Tongue (tissue), 2 donors: Measurements from ENCODE around the gene CDH7. TPM values are rescaled to one million over a fixed set of nuclear protein-coding genes. Genes with fewer than 3 reads are reported as not detected.

Experiments used
- DNase-seq: peaks from one replicate; pipeline ENCODE4 v3.0.0-alpha.2; 2015
- total RNA-seq: library from RNA; depleted of rRNA; stranded (reverse); fragments of >200 nt; gene quantifications from one replicate; pipeline ENCODE4 v1.2.3, GENCODE V29; 2014

CDH7 gene, protein sequence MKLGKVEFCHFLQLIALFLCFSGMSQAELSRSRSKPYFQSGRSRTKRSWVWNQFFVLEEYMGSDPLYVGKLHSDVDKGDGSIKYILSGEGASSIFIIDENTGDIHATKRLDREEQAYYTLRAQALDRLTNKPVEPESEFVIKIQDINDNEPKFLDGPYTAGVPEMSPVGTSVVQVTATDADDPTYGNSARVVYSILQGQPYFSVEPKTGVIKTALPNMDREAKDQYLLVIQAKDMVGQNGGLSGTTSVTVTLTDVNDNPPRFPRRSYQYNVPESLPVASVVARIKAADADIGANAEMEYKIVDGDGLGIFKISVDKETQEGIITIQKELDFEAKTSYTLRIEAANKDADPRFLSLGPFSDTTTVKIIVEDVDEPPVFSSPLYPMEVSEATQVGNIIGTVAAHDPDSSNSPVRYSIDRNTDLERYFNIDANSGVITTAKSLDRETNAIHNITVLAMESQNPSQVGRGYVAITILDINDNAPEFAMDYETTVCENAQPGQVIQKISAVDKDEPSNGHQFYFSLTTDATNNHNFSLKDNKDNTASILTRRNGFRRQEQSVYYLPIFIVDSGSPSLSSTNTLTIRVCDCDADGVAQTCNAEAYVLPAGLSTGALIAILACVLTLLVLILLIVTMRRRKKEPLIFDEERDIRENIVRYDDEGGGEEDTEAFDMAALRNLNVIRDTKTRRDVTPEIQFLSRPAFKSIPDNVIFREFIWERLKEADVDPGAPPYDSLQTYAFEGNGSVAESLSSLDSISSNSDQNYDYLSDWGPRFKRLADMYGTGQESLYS
- 0.62 TPM for total RNA-seq

DNA sequence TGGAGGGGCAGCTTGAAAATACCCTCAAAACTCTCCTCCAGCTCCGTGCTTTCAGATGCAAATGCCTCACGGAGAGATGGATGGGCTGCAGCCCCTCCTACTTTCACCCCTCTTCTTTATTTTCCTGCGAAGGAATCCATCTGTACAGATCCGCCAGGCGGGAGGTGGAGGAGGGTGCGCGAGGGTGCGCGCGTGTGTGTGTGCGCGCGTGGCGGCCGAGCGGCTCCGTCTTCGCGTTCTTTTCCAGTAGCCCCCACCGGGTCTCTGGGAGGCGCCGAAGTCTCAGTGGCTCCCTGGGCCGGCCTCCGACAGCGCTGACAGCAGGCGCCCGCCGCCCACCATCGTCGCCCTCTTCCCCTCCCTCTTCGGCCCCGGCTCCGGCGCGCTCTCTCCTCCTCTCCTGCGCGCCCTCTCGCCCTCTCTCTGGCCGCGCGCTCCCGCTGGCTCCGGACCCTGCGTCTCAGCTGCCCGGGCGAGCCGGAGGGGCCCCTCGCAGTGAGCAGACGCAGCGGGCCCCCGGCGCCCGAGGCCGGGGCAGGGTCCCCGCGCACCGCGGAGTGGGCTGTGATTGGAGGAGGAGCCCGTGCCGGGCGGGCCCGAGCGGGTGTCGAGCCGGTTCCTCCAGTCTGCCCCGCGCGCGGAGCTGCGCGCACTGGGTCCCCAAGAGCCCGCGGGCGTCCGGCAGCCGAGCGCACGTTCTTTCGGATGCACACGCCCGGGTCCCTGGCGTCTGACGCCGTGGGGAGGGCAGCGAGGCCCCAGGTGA is at the start of gene CDH7:
Gene CDH7 (plus strand): TSS at position 624 of the 766 bp plus-strand sequence. CDS start 11,831 bp downstream, outside the sequence.
- peak; percentile 69 for DNase-seq

DNA sequence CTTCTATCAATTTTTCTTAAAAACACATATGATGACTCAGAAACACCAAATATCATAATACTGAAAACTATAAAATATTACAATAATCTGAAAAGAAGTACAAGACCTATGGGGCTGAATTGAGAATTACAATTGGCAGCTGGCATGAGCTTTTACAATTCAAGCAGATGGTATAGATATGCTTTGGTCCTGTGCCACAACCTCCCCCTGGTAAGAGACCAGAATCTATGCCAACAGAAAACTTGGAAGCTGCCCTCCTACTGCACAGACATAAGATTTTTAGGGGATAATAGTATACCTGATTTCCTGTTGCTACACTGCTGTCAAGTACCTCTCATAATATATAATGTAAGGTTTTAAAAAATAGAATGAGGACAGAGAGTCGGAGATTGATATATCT is 46.8 kb upstream of the CDH7 start:
- peak; percentile 29 for DNase-seq

DNA sequence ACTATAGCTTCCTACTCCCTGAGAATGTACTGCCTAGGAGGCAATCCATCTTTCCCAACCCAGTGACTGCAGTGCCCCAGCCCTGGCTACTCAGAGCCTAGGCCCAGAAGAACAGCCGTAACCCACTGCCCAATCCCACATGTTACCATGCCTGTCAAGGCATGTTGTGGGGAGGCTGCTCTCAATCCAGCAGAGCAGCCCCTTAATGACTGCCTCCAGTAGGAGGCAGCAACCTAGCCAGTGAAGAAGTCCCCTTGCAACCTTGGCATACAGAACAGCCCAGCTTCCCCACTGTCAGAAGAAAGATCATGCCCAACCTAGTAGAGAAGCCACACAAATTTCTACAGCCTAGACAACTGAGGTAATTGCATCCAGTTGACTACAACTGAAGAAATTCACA is 44.2 kb upstream of the CDH7 start:
- no peak for DNase-seq

DNA sequence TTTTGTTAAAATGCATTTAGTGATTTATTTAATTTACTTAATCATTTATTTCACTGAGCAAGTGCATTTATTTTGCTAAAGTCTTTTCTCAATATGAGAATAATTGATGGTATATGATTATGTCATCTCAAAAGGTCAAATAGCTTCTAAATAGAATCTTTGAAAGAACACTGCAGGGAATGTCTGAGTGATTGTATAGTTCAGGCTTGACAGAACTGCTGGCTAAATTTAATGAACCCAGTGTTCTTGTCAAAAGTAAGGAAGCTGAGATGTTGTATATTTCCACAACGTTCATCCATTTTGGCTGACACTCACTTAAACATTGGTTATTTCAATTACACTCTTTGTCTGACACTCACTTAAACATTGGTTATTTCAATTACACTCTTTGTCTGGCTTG is 39.3 kb upstream of the CDH7 start:
- DNase-seq: no peak

DNA sequence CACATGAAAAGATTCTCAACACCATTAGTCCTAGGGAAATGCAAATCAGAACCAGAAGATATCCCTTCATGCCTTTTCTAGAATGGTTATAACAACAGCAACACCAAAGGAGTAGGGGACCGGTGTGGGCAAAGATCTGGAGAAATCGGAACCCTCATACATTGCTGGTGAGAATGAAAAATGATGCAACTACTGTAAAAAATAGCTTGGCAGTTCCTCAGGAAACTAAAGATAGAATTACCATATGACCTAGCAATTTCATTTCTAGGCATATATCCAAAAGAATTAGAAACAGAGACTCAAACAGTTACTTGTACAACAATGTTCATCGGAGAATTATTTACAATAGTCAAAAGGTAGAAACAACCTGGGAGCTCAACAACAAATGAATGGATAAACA is 29.2 kb upstream of the CDH7 start:
- no peak for DNase-seq

DNA sequence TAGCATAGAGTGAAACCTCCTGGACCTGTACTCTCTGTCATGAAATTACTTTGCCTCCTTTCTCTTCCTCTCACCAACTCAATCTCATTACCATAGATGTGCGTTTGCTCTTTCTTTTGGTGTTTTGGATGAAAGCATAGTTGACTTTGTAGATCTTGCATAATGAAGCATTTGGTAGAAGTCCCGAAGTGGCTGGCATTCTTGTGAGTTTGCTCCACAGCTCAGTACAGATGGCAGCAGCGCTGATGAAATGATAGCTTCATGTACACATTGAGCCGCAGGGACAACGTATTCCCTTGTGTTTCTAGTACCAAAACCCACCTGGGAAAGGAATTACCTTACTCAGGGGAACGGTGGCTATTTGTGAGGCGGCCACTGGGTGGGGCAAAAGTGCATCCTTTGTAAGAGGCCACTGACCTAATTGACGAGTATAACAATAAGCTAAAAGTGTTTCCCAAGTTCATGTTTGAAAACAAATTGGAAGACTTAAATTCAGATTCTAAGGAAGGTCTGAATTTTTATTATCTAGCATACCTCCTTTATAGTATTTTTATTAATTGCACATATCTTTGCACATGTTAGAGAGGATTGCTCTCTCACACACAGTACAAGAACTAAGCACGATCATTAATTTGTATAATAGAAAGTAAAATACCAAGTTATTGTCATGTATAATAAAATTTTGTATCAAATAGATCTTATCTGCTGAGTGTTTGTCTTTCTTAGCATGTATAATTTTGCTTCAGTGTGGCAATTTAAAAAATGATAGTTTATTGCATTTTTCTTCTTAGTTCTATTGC is 25.4 kb upstream of the CDH7 start:
- DNase-seq: peak; percentile 31

DNA sequence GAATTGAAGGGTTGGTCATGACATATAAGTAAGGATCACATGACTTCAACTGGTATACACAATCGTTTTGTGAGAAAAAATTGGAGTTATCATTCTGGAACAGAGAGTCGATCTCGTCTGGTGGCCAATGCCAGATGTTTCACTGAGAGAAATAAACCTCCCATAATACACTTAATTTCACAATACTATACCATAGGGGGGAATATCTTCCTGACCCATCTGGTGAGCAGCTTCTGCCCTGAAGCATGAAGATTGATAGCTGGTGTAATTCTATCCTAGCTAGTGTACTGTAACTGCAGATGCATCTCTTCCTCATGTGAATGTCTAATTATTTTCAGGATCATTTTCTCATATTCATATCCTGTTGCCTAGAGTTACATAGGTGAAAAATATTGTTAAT is 15.7 kb upstream of the CDH7 start:
- no peak for DNase-seq

DNA sequence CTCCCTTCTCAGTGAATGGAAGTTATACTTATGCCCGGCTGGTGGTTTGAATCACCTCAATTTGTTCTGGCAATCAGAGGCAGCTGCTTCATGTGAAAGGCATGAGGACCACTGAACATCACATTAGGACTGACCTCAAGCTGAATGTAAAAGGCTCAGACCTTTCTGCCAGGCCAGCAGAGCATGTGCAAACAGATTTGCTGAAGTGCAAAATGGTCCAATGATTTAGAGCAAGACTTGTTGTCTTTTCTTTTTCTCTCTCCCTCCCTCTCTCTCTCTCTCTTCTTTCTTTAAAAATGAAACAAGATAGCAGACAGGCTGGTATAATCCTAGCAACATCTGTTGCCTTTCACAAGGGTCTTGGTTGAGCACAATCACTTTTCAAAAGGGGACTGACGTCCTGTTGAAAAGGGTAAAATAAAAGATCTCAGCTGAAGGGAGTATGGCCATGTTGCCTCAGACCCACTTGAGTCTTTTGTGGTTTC is 13.3 kb upstream of the CDH7 start:
- peak; percentile 86 for DNase-seq

DNA sequence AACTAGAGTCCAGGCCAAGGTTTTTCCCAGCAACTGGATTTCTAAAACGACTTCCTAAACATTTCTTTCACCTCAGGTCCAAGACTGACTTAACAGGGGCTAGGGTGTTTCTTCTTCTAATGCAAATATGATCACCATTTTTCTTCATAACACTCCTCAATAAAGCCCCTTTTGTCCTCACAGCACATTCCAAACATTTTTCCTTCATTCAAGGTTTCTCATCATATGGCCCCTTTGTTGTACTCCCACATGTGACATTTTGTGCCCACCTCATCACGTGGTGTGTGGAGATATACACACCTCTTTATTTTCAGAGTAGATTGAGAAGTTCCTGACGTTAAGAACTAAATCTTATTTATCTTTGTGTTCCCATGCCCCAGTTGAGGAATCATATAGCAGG is 3.9 kb upstream of the CDH7 start:
- no peak for DNase-seq

DNA sequence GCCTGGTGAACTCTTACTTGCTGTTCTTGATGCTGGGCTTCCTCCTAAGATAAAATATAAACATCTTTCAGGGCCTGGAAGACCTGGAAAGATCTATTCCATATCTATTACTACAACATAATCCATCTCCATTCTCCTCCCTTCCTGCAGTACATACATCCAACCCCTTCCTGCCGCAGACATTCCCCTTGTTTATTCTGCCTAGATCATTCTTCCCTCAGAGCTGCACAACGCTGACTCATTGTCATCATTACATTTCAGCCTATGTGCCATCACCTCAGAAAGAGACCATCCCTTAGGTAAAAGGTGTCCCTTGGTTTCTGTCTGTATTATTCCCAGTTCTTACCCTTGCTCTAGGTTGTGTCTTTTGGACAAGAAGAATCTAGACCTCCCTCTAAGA is 2.5 kb upstream of the CDH7 start:
- no peak for DNase-seq

DNA sequence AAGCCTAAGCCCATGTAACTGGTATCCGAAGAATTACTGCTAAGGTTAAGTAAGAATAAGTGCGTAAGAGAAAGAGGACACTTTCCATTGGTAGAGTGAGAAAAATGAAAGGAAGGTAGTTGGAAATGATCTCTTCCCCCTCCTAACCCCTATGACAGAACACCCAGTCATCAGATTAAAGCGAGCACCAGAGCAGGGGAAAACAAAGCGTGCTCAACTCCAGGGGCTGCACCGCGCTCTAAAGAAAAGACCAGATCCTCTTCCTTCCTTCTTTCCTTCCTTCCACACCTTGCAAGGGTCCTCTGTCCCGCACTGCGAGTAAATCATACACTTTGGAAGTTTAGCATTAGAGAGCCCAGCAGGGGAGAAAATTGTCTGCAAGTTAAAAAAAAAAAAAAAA is 971 bp upstream of the CDH7 start:
- no peak for DNase-seq

DNA sequence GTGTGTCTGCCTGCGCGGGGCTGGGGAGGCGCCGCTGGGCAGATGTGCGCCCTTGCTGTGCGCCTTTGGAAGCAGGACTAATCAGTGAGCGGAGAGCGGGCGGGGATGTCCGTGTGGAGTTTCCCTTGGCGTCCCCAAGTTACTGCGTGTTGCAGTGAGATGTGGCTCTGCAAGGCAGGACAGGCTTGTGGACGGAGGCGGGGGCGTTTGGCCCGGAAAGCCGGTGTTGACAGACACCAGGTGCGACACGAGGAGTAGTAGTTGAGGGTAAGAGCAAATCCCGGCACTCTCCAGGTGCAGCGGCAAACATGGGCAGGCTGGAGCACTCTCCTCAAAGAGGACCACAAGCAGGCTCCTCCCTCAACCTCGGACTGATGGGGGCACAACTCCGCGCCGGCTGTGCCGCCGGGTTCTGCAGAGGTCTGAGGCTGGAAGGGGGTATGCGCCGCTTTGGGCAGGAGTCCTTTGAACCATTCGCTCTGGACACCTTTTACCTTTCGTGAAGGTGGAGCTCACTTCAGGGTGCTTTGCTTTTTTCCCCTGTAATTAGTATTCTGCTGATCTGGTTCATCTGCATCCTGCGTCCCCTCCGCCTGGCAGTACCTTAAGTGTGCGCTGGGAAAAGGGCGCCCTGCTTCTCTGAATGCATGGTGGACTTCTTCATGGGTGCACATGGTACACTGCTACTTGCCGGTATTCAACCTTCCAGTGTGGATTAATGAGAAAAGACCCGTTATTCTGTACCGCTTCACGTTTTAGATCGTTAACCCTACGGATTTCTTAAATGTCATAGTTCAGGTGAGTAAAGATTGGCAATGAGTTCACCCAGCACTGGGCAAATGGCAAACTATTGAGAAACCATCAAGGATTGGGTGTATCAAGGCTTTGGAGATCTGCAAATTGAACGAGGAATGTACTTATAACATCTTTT is 608 bp downstream of the CDH7 start:
- DNase-seq: peak; percentile 55

DNA sequence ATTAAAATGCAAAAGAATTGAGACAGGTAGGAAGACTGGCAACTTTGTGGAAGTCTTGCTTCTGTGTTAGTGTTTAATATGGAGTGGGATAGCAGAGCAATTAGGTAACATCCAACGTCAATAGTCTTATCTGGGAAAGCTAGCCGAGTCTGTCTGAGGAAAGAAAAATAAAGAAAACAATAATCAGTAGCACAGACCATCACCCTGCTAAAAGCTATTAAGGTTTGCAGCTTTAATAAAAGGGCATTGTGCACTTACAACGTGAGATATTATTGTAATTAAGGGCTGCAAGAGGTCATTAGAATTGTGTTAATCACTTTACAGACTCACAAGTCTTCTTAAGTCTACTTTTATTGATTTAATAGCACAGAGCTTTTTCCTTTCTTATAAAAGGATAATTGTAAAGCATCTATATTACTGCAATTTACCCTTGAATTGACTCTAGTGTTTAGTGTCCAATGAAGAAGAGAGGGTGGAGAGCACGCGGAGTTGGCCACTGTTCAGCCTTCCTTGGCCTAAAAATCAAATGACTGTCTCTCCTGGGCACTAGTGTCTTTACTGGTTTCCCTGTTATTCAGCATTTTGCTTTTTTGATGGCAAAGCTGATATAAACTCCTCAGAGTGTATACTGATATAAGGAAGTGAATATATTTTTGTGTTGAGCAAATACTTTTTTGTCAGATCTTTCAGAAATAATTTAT is 2.0 kb downstream of the CDH7 start:
- DNase-seq: no peak

DNA sequence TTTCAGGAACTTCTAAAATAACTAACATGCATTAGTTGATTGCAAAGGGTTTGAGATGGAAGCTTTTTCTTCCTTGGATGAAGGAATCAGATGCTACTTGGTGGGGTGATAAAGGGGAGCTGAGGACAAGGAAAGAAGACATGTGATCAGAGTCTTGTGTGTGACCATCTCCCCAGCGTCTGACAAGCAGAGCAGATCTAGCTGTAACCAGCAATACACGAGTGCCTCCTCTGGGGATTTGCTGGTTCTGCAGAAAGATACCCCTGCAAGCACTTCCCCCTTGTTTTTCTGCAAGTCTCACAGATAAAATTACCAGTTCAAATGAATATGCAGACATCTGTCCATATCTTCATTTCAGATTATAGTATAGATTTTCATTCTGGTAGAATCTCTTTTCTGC is 2.7 kb downstream of the CDH7 start:
- peak; percentile 80 for DNase-seq

DNA sequence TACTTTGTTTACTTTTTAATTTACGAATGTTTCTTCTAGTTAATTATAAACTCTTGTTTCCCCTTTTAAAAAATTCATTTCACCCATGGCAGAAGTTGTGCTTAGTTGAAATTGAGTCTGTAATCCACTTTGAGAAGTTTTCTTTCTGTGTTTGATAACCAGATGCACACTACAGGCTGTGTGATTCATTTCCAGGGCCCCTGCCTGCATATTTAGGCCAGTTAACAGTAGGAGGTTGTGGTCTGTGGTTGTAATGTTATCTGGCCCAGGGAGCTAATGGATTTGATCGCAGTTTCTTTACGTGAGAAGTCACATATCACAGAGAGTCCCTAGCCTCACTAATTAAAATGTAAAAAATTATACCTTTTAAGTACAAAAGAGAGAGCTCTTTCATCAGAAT is 3.3 kb downstream of the CDH7 start:
- DNase-seq: no peak

DNA sequence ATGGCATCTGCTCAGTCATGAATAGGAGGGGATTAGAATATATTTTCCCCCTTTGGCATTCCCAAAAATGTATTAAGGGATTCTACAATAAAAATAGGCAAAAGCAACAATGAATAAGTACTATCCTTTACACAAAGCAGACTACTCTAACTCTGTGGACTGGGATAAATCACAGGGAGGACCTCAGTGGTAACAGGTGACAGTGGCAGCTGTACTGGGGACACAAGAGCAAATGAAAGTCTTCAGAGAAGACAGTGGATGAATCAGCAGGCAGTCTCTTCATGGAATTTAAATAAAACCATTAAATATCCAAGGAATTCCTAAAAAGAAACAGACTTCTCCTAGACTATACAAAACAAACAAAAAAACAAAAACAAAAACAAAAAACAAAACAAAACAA is 4.8 kb downstream of the CDH7 start:
- peak; percentile 44 for DNase-seq

DNA sequence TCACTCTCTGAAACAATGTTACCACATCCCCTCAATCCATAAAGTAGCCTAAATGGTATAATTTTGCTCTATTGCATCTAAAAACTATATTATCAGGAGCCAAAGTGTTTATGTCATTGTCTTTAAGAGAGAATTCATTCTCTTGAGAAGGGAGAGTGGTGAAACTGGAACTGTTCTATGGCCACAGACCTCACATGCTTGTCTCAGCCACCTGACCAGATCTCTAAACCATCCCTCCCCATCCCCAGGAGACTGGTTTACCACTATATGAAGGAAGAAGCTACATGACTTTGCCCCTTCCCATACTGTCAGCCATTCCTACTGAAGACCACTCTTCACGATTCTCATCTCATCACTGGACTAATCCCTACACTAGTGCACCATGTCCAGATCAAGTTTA is 9.6 kb downstream of the CDH7 start:
- DNase-seq: no peak

DNA sequence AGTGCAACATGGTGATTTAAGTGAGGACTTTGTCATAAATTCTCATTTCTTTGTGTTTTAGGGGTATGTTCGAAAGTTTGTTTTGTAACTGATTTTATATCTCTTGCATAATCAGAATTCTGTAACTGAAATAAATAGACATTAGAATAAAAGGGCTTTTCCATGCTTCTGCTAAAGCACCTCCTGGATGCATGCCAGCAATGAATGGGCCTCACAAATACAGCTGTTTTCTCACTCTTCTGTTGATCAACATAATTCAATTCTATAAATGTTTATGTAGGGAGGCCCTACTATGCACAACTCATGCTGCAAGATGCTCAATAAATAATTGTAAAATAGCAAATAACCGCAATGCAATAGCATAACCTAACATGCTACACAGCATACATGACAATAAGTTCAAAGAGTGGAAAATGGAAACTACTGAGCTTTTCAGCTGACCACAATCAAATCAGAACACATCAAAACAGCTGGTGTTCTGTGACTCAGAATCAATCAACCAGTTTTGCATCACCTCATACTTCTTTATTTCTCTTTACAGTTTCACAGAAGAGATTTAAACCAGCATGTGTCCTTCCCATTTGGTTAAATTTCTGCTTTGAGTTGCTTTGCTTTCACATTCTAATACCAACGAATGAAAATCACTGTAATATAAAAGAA is 11.0 kb downstream of the CDH7 start:
- no peak for DNase-seq

DNA sequence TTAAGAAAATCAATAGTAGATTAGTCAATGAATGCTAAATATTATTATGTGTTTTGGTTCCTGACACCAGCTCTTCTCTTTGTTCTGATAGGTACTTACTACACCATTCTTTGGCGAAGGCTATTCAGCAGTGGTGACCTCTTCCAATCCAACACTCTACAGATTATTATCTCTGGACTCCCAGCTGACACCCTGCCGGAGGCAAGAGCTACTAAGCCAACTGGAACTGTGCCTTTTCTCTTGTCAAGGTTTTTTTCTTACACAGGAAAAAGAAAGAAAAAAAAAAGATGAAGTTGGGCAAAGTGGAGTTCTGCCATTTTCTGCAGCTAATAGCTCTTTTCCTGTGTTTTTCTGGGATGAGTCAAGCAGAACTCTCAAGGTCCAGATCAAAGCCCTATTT is 11.7 kb downstream of the CDH7 start:
- DNase-seq: no peak

DNA sequence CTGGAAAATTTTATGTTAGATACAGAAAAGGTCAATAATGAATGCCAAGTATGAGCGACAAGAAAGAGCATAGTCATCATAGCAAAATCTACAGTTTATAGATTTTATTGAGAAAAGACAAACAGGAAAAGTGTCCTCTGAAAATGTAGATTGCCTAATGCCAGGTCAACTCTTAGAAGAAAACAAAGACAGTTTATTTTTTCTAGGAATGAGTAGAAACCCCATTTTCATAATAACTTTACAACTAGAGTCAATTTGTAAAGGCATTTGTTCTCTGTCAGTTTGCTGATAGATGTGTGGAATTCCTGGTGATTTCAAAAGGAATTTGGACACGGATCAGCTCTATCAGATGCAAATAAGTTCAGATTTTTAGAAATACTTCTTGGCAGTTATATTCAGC is 16.6 kb downstream of the CDH7 start:
- DNase-seq: no peak
